GM12878 (cell line): ENCODE data around the gene EPS8.

Experiments
- EP300 ChIP-seq, 2 experiments: fragments of 150-350 bp in 1 of 2; IDR thresholded peaks; 2 replicates each; pipeline ENCODE4 v1.6.1; 2011 to 2012; ENCODE audit warnings: low read depth in 2 of 2, low read length in 2 of 2, borderline replicate concordance in 1 of 2, improper control_type of control experiment in 1 of 2, inconsistent platforms in 1 of 2; ENCODE audit not compliant: control insufficient read depth in 1 of 2
- ZNF687 ChIP-seq: fragments of 450-650 bp; IDR thresholded peaks from 2 replicates; pipeline ENCODE4 v1.6.1; 2017; ENCODE audit warnings: mild to moderate bottlenecking, moderate library complexity

- TF ChIP-seq EP300 (IDR thresholded peaks at IDR 0.05; ENCODE audit: borderline replicate concordance in 1 of 2, control insufficient read depth in 1 of 2, low read depth in 2 of 2, low read length in 2 of 2), result no peak
- no peak for TF ChIP-seq ZNF687
Observed at GRCh38 chr12:15581006-15581405, 208.2 kb downstream of the EPS8 start.
